Neural cell (in vitro differentiated cells): ENCODE results near the gene PCGF6. TPM values are rescaled to one million over a fixed set of nuclear protein-coding genes. Genes with fewer than 3 reads are reported as not detected.
A peak's percentile ranks its signal among the peaks of the same experiment; 100 is the strongest.
"Not testable (repeated sequence)": the region's sequence is repeated elsewhere in the genome, so short reads cannot be mapped to it uniquely, and the experiment has no call there.

Source experiments
- H2AFZ ChIP-seq: fragments of 200-600, 300-800 bp; sonication (generic), shearing (Covaris generic); 2 replicates; pipeline ENCODE4 v1.6.0; 2014; ENCODE audit warnings: low read depth, mild to moderate bottlenecking, antibody characterized with exemption, low read length, moderate library complexity
- H3F3A ChIP-seq: fragments of 200-600 bp; shearing (Covaris generic); 2 replicates; pipeline ENCODE4 v1.6.1; 2016; ENCODE audit warnings: mild to moderate bottlenecking, moderate library complexity, mixed read lengths, antibody characterized with exemption, low read length; ENCODE audit not compliant: insufficient read depth, poor library complexity, severe bottlenecking
- H3K27ac ChIP-seq: fragments of 200-600, 300-800 bp; sonication (generic), shearing (Covaris generic); 2 replicates; pipeline ENCODE4 v1.5.1; 2014; ENCODE audit warnings: mild to moderate bottlenecking, low read length, moderate library complexity
- H3K27me3 ChIP-seq: fragments of 300-800, 200-600 bp; sonication (generic), shearing (Covaris generic); 2 replicates; pipeline ENCODE4 v1.6.0; 2014; ENCODE audit warnings: mild to moderate bottlenecking, low read depth, low read length, moderate library complexity; ENCODE audit not compliant: insufficient read depth
- H3K36me3 ChIP-seq: fragments of 300-800, 200-600 bp; sonication (generic), shearing (Covaris generic); 2 replicates; pipeline ENCODE4 v1.5.1; 2014; ENCODE audit warnings: mild to moderate bottlenecking, antibody characterized with exemption, low read length, moderate library complexity; ENCODE audit not compliant: insufficient read depth
- H3K4me2 ChIP-seq: fragments of 300-800, 200-600 bp; sonication (generic), shearing (Covaris generic); 2 replicates; pipeline ENCODE4 v1.6.0; 2014; ENCODE audit warnings: mild to moderate bottlenecking, low read length
- H3K4me3 ChIP-seq: fragments of 300-800, 200-600 bp; sonication (generic), shearing (Covaris generic); 2 replicates; pipeline ENCODE4 v1.5.1; 2014; ENCODE audit warnings: mild to moderate bottlenecking, low read length, moderate library complexity
- H3K79me2 ChIP-seq: fragments of 200-600 bp; shearing (Covaris generic); replicated peaks from 2 replicates; pipeline ENCODE4 v1.6.0; 2014; ENCODE audit warnings: mild to moderate bottlenecking, low read length, moderate library complexity; ENCODE audit not compliant: insufficient read depth
- H3K9ac ChIP-seq: fragments of 300-800, 200-600 bp; sonication (generic), shearing (Covaris generic); 2 replicates; pipeline ENCODE4 v1.6.1; 2016; ENCODE audit warnings: mild to moderate bottlenecking, low read length, mixed read lengths
- H3K9me2 ChIP-seq: fragments of 200-600 bp; shearing (Covaris generic); 2 replicates; pipeline ENCODE4 v1.6.1; 2016; ENCODE audit warnings: mild to moderate bottlenecking, low read length, mixed read lengths; ENCODE audit not compliant: insufficient read depth
- H3K9me3 ChIP-seq: fragments of 200-600, 300-800 bp; sonication (generic), shearing (Covaris generic); 2 replicates; pipeline ENCODE4 v1.6.1; 2016; ENCODE audit warnings: mild to moderate bottlenecking, mixed run types, low read length, moderate library complexity, mixed read lengths
- H4K20me1 ChIP-seq: fragments of 200-600 bp; shearing (Covaris generic); 2 replicates; pipeline ENCODE4 v1.6.1; 2016; ENCODE audit warnings: mild to moderate bottlenecking, mixed run types; ENCODE audit not compliant: insufficient read depth
- CTCF ChIP-seq: fragments of 450-650 bp; IDR thresholded peaks from 2 replicates; pipeline ENCODE4 v1.5.1; 2014; ENCODE audit warnings: antibody characterized with exemption, mild to moderate bottlenecking, moderate library complexity; ENCODE audit not compliant: poor library complexity, severe bottlenecking
- EP300 ChIP-seq: fragments of 450-650 bp; conservative IDR thresholded peaks from 2 replicates; pipeline ENCODE4 v1.6.1; 2014; ENCODE audit warnings: antibody characterized with exemption, mild to moderate bottlenecking, moderate library complexity; ENCODE audit not compliant: poor library complexity, severe bottlenecking
- EZH2 ChIP-seq: fragments of 200-600, 300-800 bp; shearing (Covaris generic), sonication (generic); IDR thresholded peaks from 2 replicates; pipeline ENCODE4 v1.6.1; 2014; ENCODE audit warnings: antibody characterized with exemption, low read length, borderline replicate concordance, mild to moderate bottlenecking; ENCODE audit not compliant: insufficient read depth, poor library complexity, severe bottlenecking
- MXI1 ChIP-seq: fragments of 450-650 bp; conservative IDR thresholded peaks from 2 replicates; pipeline ENCODE4 v1.6.1; 2014; ENCODE audit warnings: antibody characterized with exemption, mild to moderate bottlenecking; ENCODE audit not compliant: poor library complexity, severe bottlenecking
- POLR2AphosphoS5 ChIP-seq: IDR thresholded peaks from 2 replicates; pipeline ENCODE4 v1.6.1; 2012
- RAD21 ChIP-seq: fragments of 450-650 bp; conservative IDR thresholded peaks from 2 replicates; pipeline ENCODE4 v1.6.1; 2014; ENCODE audit warnings: antibody characterized with exemption, mild to moderate bottlenecking, moderate library complexity
- REST ChIP-seq: IDR thresholded peaks from 2 replicates; pipeline ENCODE4 v1.6.1; 2012; ENCODE audit warnings: borderline replicate concordance
- SMC3 ChIP-seq: fragments of 450-650 bp; conservative IDR thresholded peaks from 2 replicates; pipeline ENCODE4 v1.6.1; 2014; ENCODE audit warnings: antibody characterized with exemption, mild to moderate bottlenecking, moderate library complexity; ENCODE audit not compliant: poor library complexity
- TAF1 ChIP-seq: IDR thresholded peaks from 2 replicates; pipeline ENCODE4 v1.6.1; 2012; ENCODE audit warnings: low read depth
- polyA plus RNA-seq: library from polyadenylated mRNA; depleted of rRNA; stranded (reverse); fragments of >200 nt; gene quantifications from 2 replicates; pipeline ENCODE4 v1.2.3, GENCODE V29; 2014

PCGF6 gene
- polyA plus RNA-seq, 1 donor from 2014 or later: 31.3 TPM

GRCh38 chr10:103367782-103368518 is 17.0 kb upstream of the PCGF6 start, which contains the start of gene TAF5:
Gene TAF5 (plus strand): TSS chr10:103367976. CDS start chr10:103367990, 14 bp downstream.
- no peaks in the 10 kb centered on the region for H3K9me3 ChIP-seq
- peak within 1 kb of the TSS; percentile 97 for H3K4me3 ChIP-seq
- peaks cover 3% of the 10 kb centered on the region for H3F3A ChIP-seq
- no peaks in the 10 kb centered on the region for H3K36me3 ChIP-seq
- H3K27ac ChIP-seq: peak within 1 kb of the TSS; percentile 76
- peak within 1 kb of the TSS; percentile 74 for H3K9ac ChIP-seq
- peak within 1 kb of the TSS; percentile 73 for H3K4me2 ChIP-seq
- H3K9me2 ChIP-seq: no peaks in the 10 kb centered on the region
- peaks cover 2% of the 10 kb centered on the region for H3K79me2 ChIP-seq
- H3K27me3 ChIP-seq: no peaks in the 10 kb centered on the region
- no peaks in the 10 kb centered on the region for H4K20me1 ChIP-seq
- TF ChIP-seq EP300: no peak
- peak; percentile 99 for TF ChIP-seq POLR2AphosphoS5
- peak; percentile 59 for TF ChIP-seq MXI1
- no peak for TF ChIP-seq RAD21
- peak; percentile 100 for TF ChIP-seq TAF1
- TF ChIP-seq REST: peak; percentile 99
- peak within 1 kb of the TSS; percentile 22 for H2AFZ ChIP-seq

- no peaks in the 10 kb centered on the region for H3K27me3 ChIP-seq
- H3K4me3 ChIP-seq: peak overlapping the region; percentile 97
- TF ChIP-seq RAD21 (no peak), POLR2AphosphoS5 (no peak), TAF1 (no peak), CTCF (no peak), EP300 (no peak), REST (no peak), SMC3 (no peak), MXI1 (no peak), EZH2 (no peak)
- H3K9me3 ChIP-seq: no peaks in the 10 kb centered on the region
- H3K9me2 ChIP-seq: no peaks in the 10 kb centered on the region
- H3K27ac ChIP-seq: peak overlapping the region; percentile 76
- peak overlapping the region; percentile 30 for H3K4me2 ChIP-seq
- H4K20me1 ChIP-seq: no peaks in the 10 kb centered on the region
- peak overlapping the region; percentile 22 for H2AFZ ChIP-seq
- H3K9ac ChIP-seq: peak overlapping the region; percentile 74
- no peaks in the 10 kb centered on the region for H3K36me3 ChIP-seq
- peaks cover 3% of the 10 kb centered on the region for H3F3A ChIP-seq
- H3K79me2 ChIP-seq: peaks cover 2% of the 10 kb centered on the region
Observed at GRCh38 chr10:103367379-103367781, 16.4 kb upstream of the PCGF6 start.

GRCh38 chr10:103360791-103361190 is 9.9 kb upstream of the PCGF6 start:
- H3K4me3 ChIP-seq, H3F3A ChIP-seq, H3K79me2 ChIP-seq, H3K9ac ChIP-seq, H3K27me3 ChIP-seq, H3K4me2 ChIP-seq, H3K36me3 ChIP-seq, H2AFZ ChIP-seq, H3K9me3 ChIP-seq, H3K27ac ChIP-seq, H4K20me1 ChIP-seq, H3K9me2 ChIP-seq: not testable (repeated sequence)

GRCh38 chr10:103359493-103359892 is 8.6 kb upstream of the PCGF6 start:
- not testable (repeated sequence) for H4K20me1 ChIP-seq, H3K9me3 ChIP-seq, H3K9me2 ChIP-seq, H2AFZ ChIP-seq, H3K27me3 ChIP-seq, H3K4me3 ChIP-seq, H3K4me2 ChIP-seq, H3K27ac ChIP-seq, H3K36me3 ChIP-seq, H3F3A ChIP-seq, H3K79me2 ChIP-seq, H3K9ac ChIP-seq
